HG03139 (cell line): ENCODE measurements around the gene NDUFA3.
"Not testable (repeated sequence)": the region's sequence is repeated elsewhere in the genome, so short reads cannot be mapped to it uniquely, and the experiment has no call there.

Source experiments
- ATAC-seq: cut with Tn5 transposase; IDR thresholded peaks from one replicate; pipeline ENCODE4 v1.9.1; 2021; ENCODE audit not compliant: unreplicated experiment

NDUFA3 gene

GRCh38 chr19:54102421-54103169, at the start of gene NDUFA3:
Gene NDUFA3 (plus strand): TSS chr19:54102855. CDS start chr19:54102879, 24 bp downstream.
- ATAC-seq: peak; percentile 97

GRCh38 chr19:54062643-54063042, 40.0 kb upstream of the NDUFA3 start:
- ATAC-seq: no peak

- no peak for ATAC-seq
Observed at GRCh38 chr19:54063350-54064116, 39.1 kb upstream of the NDUFA3 start, which contains the start of gene VSTM1. Gene VSTM1 (minus strand): TSS chr19:54063897. CDS start chr19:54063777, 120 bp downstream.

GRCh38 chr19:54069470-54069869, 33.2 kb upstream of the NDUFA3 start:
- no peak for ATAC-seq

GRCh38 chr19:54073829-54074228, 28.8 kb upstream of the NDUFA3 start:
- no peak for ATAC-seq

- ATAC-seq: no peak
Observed at GRCh38 chr19:54074851-54075250, 27.8 kb upstream of the NDUFA3 start.

GRCh38 chr19:54077334-54077733, 25.3 kb upstream of the NDUFA3 start:
- no peak for ATAC-seq

- ATAC-seq: no peak
Observed at GRCh38 chr19:54081032-54081431, 21.6 kb upstream of the NDUFA3 start, which contains the start of gene TARM1. Gene TARM1 (minus strand): TSS chr19:54081365. CDS start chr19:54081340, 25 bp downstream.

GRCh38 chr19:54084410-54084809, 18.2 kb upstream of the NDUFA3 start:
- ATAC-seq: no peak

GRCh38 chr19:54094426-54095000, 8.1 kb upstream of the NDUFA3 start:
- no peak for ATAC-seq

- no peak for ATAC-seq
Observed at GRCh38 chr19:54095136-54095858, 7.4 kb upstream of the NDUFA3 start.

- ATAC-seq: not testable (repeated sequence)
Observed at GRCh38 chr19:54095859-54096616, 6.6 kb upstream of the NDUFA3 start.

- no peak for ATAC-seq
Observed at GRCh38 chr19:54096617-54097106, 6.0 kb upstream of the NDUFA3 start.

- no peak for ATAC-seq
Observed at GRCh38 chr19:54099190-54099902, 3.3 kb upstream of the NDUFA3 start.

- ATAC-seq: not testable (repeated sequence)
Observed at GRCh38 chr19:54099903-54100255, 2.8 kb upstream of the NDUFA3 start.

- no peak for ATAC-seq
Observed at GRCh38 chr19:54100561-54100960, 2.1 kb upstream of the NDUFA3 start, which contains the start of gene OSCAR. Gene OSCAR (minus strand): TSS chr19:54100803. CDS start chr19:54100792, 11 bp downstream.

GRCh38 chr19:54104998-54105715, 2.5 kb downstream of the NDUFA3 start:
- no peak for ATAC-seq

GRCh38 chr19:54105796-54106195, 3.1 kb downstream of the NDUFA3 start:
- ATAC-seq: no peak

- ATAC-seq: no peak
Observed at GRCh38 chr19:54106716-54107115, 4.1 kb downstream of the NDUFA3 start.
